ENCODE measurements around the gene EVA1C.
"Not testable (repeated sequence)": the region's sequence is repeated elsewhere in the genome, so short reads cannot be mapped to it uniquely, and the experiment has no call there.

Gene EVA1C

GRCh38 chr21:32499249-32500055 lies 86.9 kb downstream of the EVA1C start:
- DNase-seq (ENCODE audit: low spot score) = no peak

DNA sequence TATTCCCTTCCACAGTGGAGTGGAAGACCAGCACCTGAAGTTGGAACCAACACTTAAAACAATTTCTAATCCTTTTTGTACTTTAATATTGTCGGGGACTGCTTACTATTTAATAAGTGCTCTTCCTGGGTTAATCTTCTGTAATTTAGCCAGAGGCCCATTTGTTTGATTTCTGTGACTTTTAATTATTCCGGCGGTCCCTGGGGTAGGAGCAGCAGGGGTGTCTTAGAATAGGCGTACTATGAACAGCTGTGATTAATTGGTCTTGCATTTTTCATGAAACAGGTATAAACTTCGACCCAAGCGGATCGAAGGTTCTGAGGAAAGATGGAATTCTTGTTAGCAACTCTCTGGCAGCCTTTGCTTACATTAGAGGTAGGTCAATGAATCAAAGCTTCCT lies 91.1 kb downstream of the EVA1C start:
- DNase-seq (ENCODE audit: low spot score) = not testable (repeated sequence)

- DNase-seq (ENCODE audit: low spot score) = not testable (repeated sequence)
Observed at GRCh38 chr21:32505767-32506166, 93.3 kb downstream of the EVA1C start.

GRCh38 chr21:32506411-32506965 lies 94.0 kb downstream of the EVA1C start:
- not testable (repeated sequence) for DNase-seq (ENCODE audit: low spot score)

GRCh38 chr21:32507342-32507919 lies 94.9 kb downstream of the EVA1C start:
- DNase-seq (ENCODE audit: low spot score) = no peak

- not testable (repeated sequence) for DNase-seq (ENCODE audit: low spot score)
Observed at GRCh38 chr21:32508036-32508435, 95.5 kb downstream of the EVA1C start.

DNA sequence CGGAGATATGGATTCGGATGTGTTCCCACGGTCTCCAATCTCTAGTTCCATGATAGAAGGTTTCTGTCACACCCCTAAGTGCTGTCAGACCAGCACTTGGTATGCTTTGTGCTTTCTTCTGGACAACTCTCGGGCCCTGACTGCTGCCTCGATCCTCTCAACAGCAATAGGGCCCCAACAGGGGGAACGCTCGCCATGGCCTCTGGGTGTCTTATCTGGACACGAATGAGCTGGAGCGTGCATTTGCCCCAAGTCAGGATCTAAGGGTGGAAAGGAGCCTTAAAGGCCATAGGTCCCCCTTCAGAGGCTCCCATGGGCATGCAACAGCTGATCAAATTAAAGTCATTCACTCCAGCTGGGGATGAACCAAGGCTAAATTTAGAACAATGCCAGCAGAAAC lies 96.1 kb downstream of the EVA1C start:
- DNase-seq (ENCODE audit: low spot score) = no peak

GRCh38 chr21:32508975-32509374 lies 96.5 kb downstream of the EVA1C start:
- not testable (repeated sequence) for DNase-seq (ENCODE audit: low spot score)

GRCh38 chr21:32514275-32515055 lies 102.0 kb downstream of the EVA1C start:
- DNase-seq (ENCODE audit: low spot score) = no peak

DNA sequence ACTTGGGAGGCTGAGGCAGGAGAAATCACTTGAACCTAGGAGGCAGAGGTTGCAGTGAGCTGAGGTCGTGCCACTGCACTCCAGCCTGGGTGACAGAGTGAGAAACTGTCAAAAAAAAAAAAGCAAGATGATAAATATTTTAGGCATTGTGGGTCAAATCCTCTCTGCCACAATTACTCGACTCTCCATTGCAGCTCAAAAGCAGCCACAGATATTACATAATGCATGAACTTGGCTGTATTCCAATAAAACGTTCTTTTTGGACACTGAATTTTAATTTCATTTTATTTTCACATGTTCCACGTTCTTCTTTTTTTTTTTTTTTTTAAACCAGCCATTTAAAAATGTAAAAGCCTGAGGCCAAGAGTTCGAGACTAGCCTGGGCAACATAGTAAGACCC lies 103.4 kb downstream of the EVA1C start:
- DNase-seq (ENCODE audit: low spot score) = no peak

GRCh38 chr21:32516756-32517649 lies 104.5 kb downstream of the EVA1C start:
- no peak for DNase-seq (ENCODE audit: low spot score)

DNA sequence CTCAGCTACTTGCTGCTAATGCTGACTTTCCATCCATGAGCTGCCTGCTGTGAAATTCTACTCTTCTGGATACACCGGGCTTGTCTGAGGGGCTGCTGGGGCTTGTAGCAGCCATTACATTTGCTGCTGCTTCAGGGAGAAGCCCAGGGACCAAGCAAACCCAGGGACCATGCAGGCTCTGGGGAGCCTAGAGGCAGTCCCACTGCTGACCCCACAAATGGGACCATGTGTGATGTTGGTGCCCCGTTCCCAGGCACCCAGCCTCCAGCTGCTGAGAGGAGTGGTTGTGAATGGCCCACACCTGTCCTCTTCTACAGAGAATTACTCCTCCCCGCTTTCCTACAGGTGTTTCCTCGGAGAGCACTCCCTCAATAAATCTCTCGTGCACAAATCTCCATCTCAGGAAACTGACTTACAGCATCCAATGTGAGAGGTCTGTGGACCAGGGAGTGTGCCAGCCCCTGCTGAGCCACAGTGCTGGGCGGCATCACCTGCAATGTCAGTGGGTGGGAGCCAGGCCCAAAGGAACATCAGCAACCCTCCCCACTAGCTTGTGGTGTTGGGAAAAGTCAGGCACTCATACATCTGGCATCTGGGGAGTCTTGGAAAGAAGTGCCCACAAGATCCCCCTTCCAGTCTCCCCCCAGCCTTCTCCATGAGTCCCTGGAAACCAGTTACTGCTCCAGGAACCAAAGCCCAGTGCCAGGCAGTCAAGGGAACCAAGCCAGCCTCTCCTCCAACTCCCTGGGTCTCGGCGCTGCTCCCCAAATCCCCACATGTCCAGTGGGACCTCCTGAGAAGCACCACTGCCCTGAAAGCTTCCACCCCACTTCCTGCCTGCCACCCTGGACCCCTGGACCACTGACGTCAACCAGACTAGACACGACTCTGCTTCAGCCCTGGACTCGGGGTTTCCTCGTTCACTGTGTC lies 107.7 kb downstream of the EVA1C start:
- no peak for DNase-seq (ENCODE audit: low spot score)

- DNase-seq (ENCODE audit: low spot score) = no peak
Observed at GRCh38 chr21:32520875-32521735, 108.6 kb downstream of the EVA1C start.

GRCh38 chr21:32521736-32522355 lies 109.3 kb downstream of the EVA1C start:
- no peak for DNase-seq (ENCODE audit: low spot score)

- DNase-seq (ENCODE audit: low spot score) = no peak
Observed at GRCh38 chr21:32523463-32523862, 111.0 kb downstream of the EVA1C start.

DNA sequence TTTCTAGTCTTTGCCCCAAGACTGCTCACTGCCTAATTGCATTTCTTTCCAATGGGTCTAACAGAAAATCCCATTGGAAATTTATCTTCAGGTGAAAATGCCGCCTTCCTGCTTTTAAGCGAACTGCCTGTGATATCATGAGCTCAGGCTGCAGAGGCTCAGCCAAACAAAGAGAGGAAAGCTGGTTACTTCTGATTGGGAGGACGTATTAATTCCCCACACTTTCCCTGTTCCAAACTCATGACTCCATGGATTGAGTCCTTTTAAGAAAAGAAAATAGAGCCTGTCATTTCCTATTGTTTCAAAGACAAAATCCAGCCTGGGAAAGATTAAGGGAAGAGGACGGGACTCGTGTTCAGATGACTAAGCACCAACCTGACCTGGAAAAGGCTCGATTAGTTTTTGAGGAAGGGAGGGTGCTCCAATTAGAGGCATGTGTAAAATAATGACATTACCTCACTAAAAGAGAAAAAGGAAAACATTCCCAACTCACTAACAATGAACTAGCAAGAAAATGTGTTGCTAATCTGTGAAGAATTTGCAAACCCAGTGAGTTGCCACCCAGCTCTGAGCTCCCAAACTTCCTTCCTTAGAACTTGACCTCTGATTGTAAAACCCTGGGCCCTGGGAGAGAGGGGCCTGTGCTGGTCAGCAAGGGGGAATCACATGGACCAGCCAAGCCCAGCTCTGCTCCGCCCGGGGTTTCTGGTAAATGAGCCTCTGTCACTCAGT lies 111.6 kb downstream of the EVA1C start:
- no peak for DNase-seq (ENCODE audit: low spot score)

DNA sequence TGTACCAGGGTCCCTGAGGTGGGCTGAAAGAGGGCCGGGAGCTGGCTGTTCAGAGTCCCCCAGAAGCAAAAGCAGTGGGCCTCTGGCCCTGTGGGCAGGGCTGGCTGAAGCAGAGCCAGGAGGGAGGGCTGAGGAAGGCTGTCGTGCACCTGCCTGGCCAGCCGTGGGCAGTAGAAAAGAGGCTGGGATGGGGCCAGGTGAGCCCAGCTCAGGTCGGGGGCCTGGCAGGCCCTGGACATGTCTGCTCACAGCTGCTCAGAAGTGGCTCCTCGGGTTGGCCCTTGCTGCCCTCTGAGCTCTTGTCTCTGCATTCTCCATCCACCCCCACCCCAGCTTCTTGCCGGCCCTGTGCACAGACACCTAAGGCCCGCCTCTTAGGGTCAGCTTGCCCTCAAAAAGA lies 112.8 kb downstream of the EVA1C start:
- no peak for DNase-seq (ENCODE audit: low spot score)

GRCh38 chr21:32529679-32530078 lies 117.2 kb downstream of the EVA1C start:
- DNase-seq (ENCODE audit: low spot score) = no peak
